Prostate gland (tissue), 2 donors: ENCODE data around the gene LAMB1.

Experiments used
- POLR2A ChIP-seq: fragments of 450-650 bp; IDR thresholded peaks from one replicate; pipeline ENCODE4 v1.6.1; 2016; ENCODE audit warnings: antibody characterized with exemption, mild to moderate bottlenecking
- POLR2AphosphoS5 ChIP-seq: sonication (generic); formaldehyde crosslinking; IDR thresholded peaks from one replicate; pipeline ENCODE4 v1.6.1; 2017; ENCODE audit warnings: antibody characterized with exemption
- TF ChIP-seq, protein P1 (sequence below), 4 experiments: fragments of 200-600 bp in 2 of 4; fragments of 450-650 bp in 2 of 4; sonication (generic) in 2 of 4; IDR thresholded peaks; 1 replicate in 3 of 4; 2 replicates in 1 of 4; pipeline ENCODE4 v1.5.1; 2016 to 2019; ENCODE audit warnings: antibody characterized with exemption in 4 of 4, mild to moderate bottlenecking in 2 of 4, moderate library complexity in 2 of 4

DNA sequence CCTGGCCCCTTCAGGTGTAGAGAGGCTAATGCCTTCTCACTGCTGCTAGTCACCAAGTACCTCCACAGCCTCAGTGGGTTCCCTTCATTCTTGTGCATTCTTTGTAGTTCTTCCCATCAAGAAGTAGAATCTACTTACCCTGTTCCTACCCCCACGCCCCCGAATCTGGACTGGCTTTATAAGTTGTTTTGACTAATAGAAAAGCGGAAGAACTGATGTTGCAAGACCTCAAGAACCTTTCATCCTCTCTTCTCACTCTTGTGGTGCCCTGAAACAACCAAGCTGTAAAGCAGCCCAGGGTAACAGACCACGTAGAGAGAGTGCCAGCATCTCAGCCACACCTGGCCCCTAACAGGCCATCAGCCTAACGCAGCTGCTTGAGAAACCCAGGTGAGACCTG, 23.2 kb upstream of the LAMB1 start:
- TF ChIP-seq, protein P1, sequence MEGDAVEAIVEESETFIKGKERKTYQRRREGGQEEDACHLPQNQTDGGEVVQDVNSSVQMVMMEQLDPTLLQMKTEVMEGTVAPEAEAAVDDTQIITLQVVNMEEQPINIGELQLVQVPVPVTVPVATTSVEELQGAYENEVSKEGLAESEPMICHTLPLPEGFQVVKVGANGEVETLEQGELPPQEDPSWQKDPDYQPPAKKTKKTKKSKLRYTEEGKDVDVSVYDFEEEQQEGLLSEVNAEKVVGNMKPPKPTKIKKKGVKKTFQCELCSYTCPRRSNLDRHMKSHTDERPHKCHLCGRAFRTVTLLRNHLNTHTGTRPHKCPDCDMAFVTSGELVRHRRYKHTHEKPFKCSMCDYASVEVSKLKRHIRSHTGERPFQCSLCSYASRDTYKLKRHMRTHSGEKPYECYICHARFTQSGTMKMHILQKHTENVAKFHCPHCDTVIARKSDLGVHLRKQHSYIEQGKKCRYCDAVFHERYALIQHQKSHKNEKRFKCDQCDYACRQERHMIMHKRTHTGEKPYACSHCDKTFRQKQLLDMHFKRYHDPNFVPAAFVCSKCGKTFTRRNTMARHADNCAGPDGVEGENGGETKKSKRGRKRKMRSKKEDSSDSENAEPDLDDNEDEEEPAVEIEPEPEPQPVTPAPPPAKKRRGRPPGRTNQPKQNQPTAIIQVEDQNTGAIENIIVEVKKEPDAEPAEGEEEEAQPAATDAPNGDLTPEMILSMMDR (IDR thresholded peaks at IDR 0.05) = no peak
- TF ChIP-seq POLR2A (no peak), POLR2AphosphoS5 (no peak)
